CD14-positive monocyte (primary cell): ENCODE results near the gene TEX36. TPM values are rescaled to one million over a fixed set of nuclear protein-coding genes. Genes with fewer than 3 reads are reported as not detected.

Experiments used
- DNase-seq, 3 donors: peaks; one replicate each; pipeline ENCODE4 v3.0.0-alpha.2; 2011 to 2022
- H2AFZ ChIP-seq: 2 replicates; pipeline ENCODE4 v1.6.0; 2012; ENCODE audit warnings: mild to moderate bottlenecking, low read depth, low read length, inconsistent platforms; ENCODE audit not compliant: insufficient read depth, poor library complexity, severe bottlenecking
- H3K27ac ChIP-seq, 2 donors: 1 replicate in 1 of 2; 2 replicates in 1 of 2; pipeline ENCODE4 v1.5.1; 2012 to 2013; ENCODE audit warnings: low read length in 2 of 2, control low read depth in 1 of 2, inconsistent platforms in 1 of 2, low read depth in 1 of 2, mild to moderate bottlenecking in 1 of 2
- H3K27me3 ChIP-seq, 2 donors: one replicate each; pipeline versions ENCODE4 v1.6.0 to v1.6.1; 2011 to 2013; ENCODE audit warnings: low read length in 2 of 2; ENCODE audit not compliant: control insufficient read depth in 2 of 2, insufficient read depth in 2 of 2
- H3K36me3 ChIP-seq, 2 donors: replicated peaks in 1 of 2; 1 replicate in 1 of 2; 2 replicates in 1 of 2; pipeline versions ENCODE4 v1.5.1 to v1.6.1; 2012 to 2013; ENCODE audit warnings: low read length in 2 of 2, control low read depth in 1 of 2, inconsistent platforms in 1 of 2, mild to moderate bottlenecking in 1 of 2; ENCODE audit not compliant: insufficient read depth in 2 of 2, control insufficient read depth in 1 of 2
- H3K4me1 ChIP-seq, 2 donors: 1 replicate in 1 of 2; 2 replicates in 1 of 2; pipeline versions ENCODE4 v1.5.1 to v1.6.1; 2012 to 2013; ENCODE audit warnings: low read length in 2 of 2, control low read depth in 1 of 2, inconsistent platforms in 1 of 2, mild to moderate bottlenecking in 1 of 2, moderate library complexity in 1 of 2; ENCODE audit not compliant: insufficient read depth in 2 of 2, control insufficient read depth in 1 of 2
- H3K4me2 ChIP-seq: replicated peaks from 2 replicates; pipeline ENCODE3; 2012; ENCODE audit warnings: low read length, moderate library complexity, mild to moderate bottlenecking; ENCODE audit not compliant: poor library complexity, severe bottlenecking; ENCODE audit errors: extremely low read depth
- H3K4me3 ChIP-seq, 3 experiments: fragments of 200-600 bp in 1 of 3; sonication (generic) in 1 of 3; replicated peaks in 1 of 3; 1 replicate in 2 of 3; 2 replicates in 1 of 3; pipeline ENCODE4 v1.5.1; 2011 to 2013; ENCODE audit warnings: low read length in 3 of 3, mild to moderate bottlenecking in 3 of 3, control low read depth in 2 of 3, low read depth in 2 of 3, inconsistent platforms in 1 of 3, moderate library complexity in 1 of 3
- H3K79me2 ChIP-seq: 2 replicates; pipeline ENCODE4 v1.6.0; 2012; ENCODE audit warnings: mild to moderate bottlenecking, control low read depth, inconsistent platforms, low read length, moderate library complexity; ENCODE audit not compliant: insufficient read depth
- H3K9ac ChIP-seq: 2 replicates; pipeline ENCODE4 v1.6.0; 2017; ENCODE audit warnings: low read length, mild to moderate bottlenecking; ENCODE audit not compliant: insufficient read depth, poor library complexity, severe bottlenecking
- H3K9me3 ChIP-seq, 2 donors: replicated peaks in 1 of 2; 1 replicate in 1 of 2; 2 replicates in 1 of 2; pipeline versions ENCODE4 v1.5.1 to v1.6.1; 2012 to 2013; ENCODE audit warnings: low read length in 2 of 2, control low read depth in 1 of 2; ENCODE audit not compliant: control insufficient read depth in 1 of 2, insufficient read depth in 1 of 2
- H4K20me1 ChIP-seq: 2 replicates; pipeline ENCODE4 v1.6.0; 2012; ENCODE audit warnings: mild to moderate bottlenecking, low read length, control low read depth, moderate library complexity; ENCODE audit not compliant: insufficient read depth
- H3K27ac Mint-ChIP-seq, 7 donors: one replicate each; pipeline ENCODE4 v1.8.0; 2020; ENCODE audit warnings: mild to moderate bottlenecking in 7 of 7, mixed read lengths in 7 of 7, moderate library complexity in 6 of 7, inconsistent platforms in 2 of 7
- H3K27me3 Mint-ChIP-seq, 3 donors: one replicate each; pipeline ENCODE4 v1.8.0; 2021 to 2022; ENCODE audit warnings: low read depth in 3 of 3, mild to moderate bottlenecking in 3 of 3, mixed read lengths in 3 of 3, moderate library complexity in 3 of 3, inconsistent platforms in 1 of 3
- H3K36me3 Mint-ChIP-seq, 2 donors: one replicate each; pipeline ENCODE4 v1.8.0; 2020; ENCODE audit warnings: mixed read lengths in 2 of 2, inconsistent platforms in 1 of 2, mild to moderate bottlenecking in 1 of 2
- H3K4me1 Mint-ChIP-seq: one replicate; pipeline ENCODE4 v1.8.0; 2020; ENCODE audit warnings: mild to moderate bottlenecking, mixed read lengths
- H3K4me3 Mint-ChIP-seq, 2 donors: one replicate each; pipeline ENCODE4 v1.8.0; 2020; ENCODE audit warnings: mild to moderate bottlenecking in 2 of 2, mixed read lengths in 2 of 2, moderate library complexity in 1 of 2
- H3K9me3 Mint-ChIP-seq, 7 donors: one replicate each; pipeline ENCODE4 v1.8.0; 2020 to 2022; ENCODE audit warnings: mixed read lengths in 7 of 7, mild to moderate bottlenecking in 6 of 7, moderate library complexity in 6 of 7, inconsistent platforms in 2 of 7
- WGBS: methylation state at CpG from one replicate; pipeline ENCODE4 v1.1.5; 2013; ENCODE audit warnings: missing lambda C conversion rate; ENCODE audit not compliant: insufficient coverage; 5-methylcytosine and 5-hydroxymethylcytosine counted together
- intact Hi-C, 2 donors: fragments of 100-400 bp; cut with micrococcal nuclease; formaldehyde crosslinking; loops; one replicate each; pipeline versions ENCODE4 v1.15.0 to v1.15.1; 2023
- polyA plus RNA-seq, 3 donors: library from polyadenylated mRNA; depleted of rRNA in 1 of 3; unstranded in 2 of 3; stranded (reverse) in 1 of 3; fragments of 300-500 nt in 2 of 3; fragments of >200 nt in 1 of 3; fragmentation: Illumina TruSeq in 2 of 3; gene quantifications; 1 replicate in 2 of 3; 2 replicates in 1 of 3; pipeline ENCODE4 v1.2.3, GENCODE V29; 2012 to 2021
- TF ChIP-seq, protein P1 (sequence below): fragments of 200-600 bp; IDR thresholded peaks from one replicate; pipeline ENCODE4 v1.8.0; 2022; ENCODE audit warnings: antibody characterized with exemption, mild to moderate bottlenecking

TEX36 gene
- polyA plus RNA-seq, 3 donors, result not detected

GRCh38 chr10:125708971-125709503 is 26.1 kb upstream of the TEX36 start:
- no peak for DNase-seq
- Histone ChIP-seq H3K79me2 (no peaks in the 10 kb centered on the region), H3K4me3 (no peak overlapping the region), H3K36me3 (no peaks in the 10 kb centered on the region), H3K4me2 (no peak overlapping the region), H3K4me1 (no peaks in the 10 kb centered on the region), H4K20me1 (no peaks in the 10 kb centered on the region), H2AFZ (no peak overlapping the region), H3K9ac (no peak overlapping the region), H3K27me3 (no peaks in the 10 kb centered on the region), H3K27ac (no peak overlapping the region), H3K9me3 (peaks cover 14 to 25% of the 10 kb centered on the region in 2 donors)
- intact Hi-C loops, result no loop called here
- H3K4me3 Mint-ChIP-seq, result no peak overlapping the region
- TF ChIP-seq, protein P1, sequence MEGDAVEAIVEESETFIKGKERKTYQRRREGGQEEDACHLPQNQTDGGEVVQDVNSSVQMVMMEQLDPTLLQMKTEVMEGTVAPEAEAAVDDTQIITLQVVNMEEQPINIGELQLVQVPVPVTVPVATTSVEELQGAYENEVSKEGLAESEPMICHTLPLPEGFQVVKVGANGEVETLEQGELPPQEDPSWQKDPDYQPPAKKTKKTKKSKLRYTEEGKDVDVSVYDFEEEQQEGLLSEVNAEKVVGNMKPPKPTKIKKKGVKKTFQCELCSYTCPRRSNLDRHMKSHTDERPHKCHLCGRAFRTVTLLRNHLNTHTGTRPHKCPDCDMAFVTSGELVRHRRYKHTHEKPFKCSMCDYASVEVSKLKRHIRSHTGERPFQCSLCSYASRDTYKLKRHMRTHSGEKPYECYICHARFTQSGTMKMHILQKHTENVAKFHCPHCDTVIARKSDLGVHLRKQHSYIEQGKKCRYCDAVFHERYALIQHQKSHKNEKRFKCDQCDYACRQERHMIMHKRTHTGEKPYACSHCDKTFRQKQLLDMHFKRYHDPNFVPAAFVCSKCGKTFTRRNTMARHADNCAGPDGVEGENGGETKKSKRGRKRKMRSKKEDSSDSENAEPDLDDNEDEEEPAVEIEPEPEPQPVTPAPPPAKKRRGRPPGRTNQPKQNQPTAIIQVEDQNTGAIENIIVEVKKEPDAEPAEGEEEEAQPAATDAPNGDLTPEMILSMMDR, result no peak
- H3K9me3 Mint-ChIP-seq, result peaks cover 10 to 28% (median 19%) of the 10 kb centered on the region in 7 donors
- H3K27ac Mint-ChIP-seq, result no peak overlapping the region
- H3K36me3 Mint-ChIP-seq, result no peaks in the 10 kb centered on the region
- no peaks in the 10 kb centered on the region for H3K4me1 Mint-ChIP-seq
- peaks cover 4 to 6% (median 6%) of the 10 kb centered on the region in 3 donors for H3K27me3 Mint-ChIP-seq
- no CpG with 5 or more reads among the region's 5 CpGs for WGBS

DNA sequence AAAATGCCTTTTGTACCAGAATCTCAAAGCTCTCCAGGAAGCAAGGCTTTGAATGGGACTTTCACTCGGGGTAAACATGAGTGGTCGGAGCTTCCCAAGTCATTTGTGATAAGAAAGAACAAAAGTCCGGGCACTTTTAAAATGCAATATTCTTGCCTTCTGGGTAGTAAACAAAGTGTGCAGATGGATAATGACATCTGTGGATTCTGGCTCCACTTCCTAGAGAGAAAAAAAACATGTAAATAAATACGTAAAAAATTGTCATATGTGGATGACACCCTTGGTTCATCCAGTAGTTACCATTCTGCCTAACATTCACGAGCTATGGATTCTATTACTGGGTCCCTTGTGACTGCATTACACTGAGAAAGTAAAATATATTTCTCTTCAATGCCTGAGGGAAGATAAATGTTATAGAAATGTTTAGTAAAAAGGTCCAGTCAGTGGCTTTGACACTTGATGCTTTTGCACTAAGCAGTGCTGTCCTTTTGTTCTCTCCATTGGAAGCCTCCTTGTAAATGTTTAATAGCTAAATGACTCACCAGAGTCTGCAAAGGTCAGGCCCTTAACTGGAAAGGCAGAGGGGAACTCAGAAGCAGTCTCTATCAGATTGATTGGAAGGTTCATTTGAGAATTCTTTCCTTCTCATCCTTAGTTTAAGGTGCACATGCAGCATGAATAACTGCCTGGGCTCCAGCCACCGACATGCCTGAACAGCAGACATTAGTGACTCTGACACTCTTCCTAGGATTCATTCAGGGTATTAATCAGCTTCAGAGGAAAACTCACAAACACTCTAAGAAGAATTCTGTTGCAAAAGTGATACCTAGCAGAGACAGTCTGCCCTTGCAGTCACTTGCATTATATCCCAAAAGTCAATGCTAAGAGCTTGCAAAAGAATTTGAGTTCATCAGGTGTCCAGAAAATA is 24.8 kb upstream of the TEX36 start:
- H3K79me2 ChIP-seq, result no peaks in the 10 kb centered on the region
- peaks cover 4 to 17% of the 10 kb centered on the region in 2 donors for H3K9me3 ChIP-seq
- no peak overlapping the region for H3K9ac ChIP-seq
- H3K4me3 ChIP-seq, result no peak overlapping the region
- no peak overlapping the region for H3K27ac ChIP-seq
- no peak overlapping the region for H3K27ac Mint-ChIP-seq
- H3K27me3 Mint-ChIP-seq, result peaks cover 2 to 6% (median 3%) of the 10 kb centered on the region in 3 donors
- H3K36me3 Mint-ChIP-seq, result no peaks in the 10 kb centered on the region
- peaks cover 6 to 21% (median 9%) of the 10 kb centered on the region in 7 donors for H3K9me3 Mint-ChIP-seq
- intact Hi-C loops, result no loop called here
- WGBS, result 93% methylated on average over 4 of the region's 6 CpGs
- H3K4me1 ChIP-seq, result no peaks in the 10 kb centered on the region
- H3K4me3 Mint-ChIP-seq, result no peak overlapping the region
- H3K4me1 Mint-ChIP-seq, result no peaks in the 10 kb centered on the region
- TF ChIP-seq, protein P1, result no peak
- H2AFZ ChIP-seq, result no peak overlapping the region
- no peak for DNase-seq
- H3K4me2 ChIP-seq, result no peak overlapping the region
- H4K20me1 ChIP-seq, result no peaks in the 10 kb centered on the region
- H3K36me3 ChIP-seq, result no peaks in the 10 kb centered on the region
- no peaks in the 10 kb centered on the region for H3K27me3 ChIP-seq
